Fibroblast of lung (primary cell): ENCODE results near the gene MTARC1. TPM values are rescaled to one million over a fixed set of nuclear protein-coding genes. Genes with fewer than 3 reads are reported as not detected.

Source experiments
- DNase-seq, 2 donors: peaks; one replicate each; pipeline versions ENCODE4 v3.0.0 to v3.0.0-alpha.2; 2010; ENCODE audit warnings: low read depth in 2 of 2
- H2AFZ ChIP-seq: 2 replicates; pipeline ENCODE4 v1.5.1; 2012; ENCODE audit warnings: low read length, control low read depth, inconsistent platforms
- H3K27ac ChIP-seq: 2 replicates; pipeline ENCODE4 v1.5.1; 2011; ENCODE audit warnings: low read length, control low read depth; ENCODE audit not compliant: insufficient read depth
- H3K27me3 ChIP-seq: 2 replicates; pipeline ENCODE4 v1.5.1; 2011; ENCODE audit warnings: mild to moderate bottlenecking, low read length; ENCODE audit not compliant: control insufficient read depth, insufficient read depth
- H3K36me3 ChIP-seq: 2 replicates; pipeline ENCODE4 v1.5.1; 2011; ENCODE audit warnings: low read length; ENCODE audit not compliant: control insufficient read depth, insufficient read depth
- H3K4me1 ChIP-seq: 2 replicates; pipeline ENCODE4 v1.5.1; 2011; ENCODE audit warnings: low read length; ENCODE audit not compliant: control insufficient read depth, insufficient read depth; ENCODE audit errors: extremely low read depth
- H3K4me2 ChIP-seq: 2 replicates; pipeline ENCODE4 v1.5.1; 2011; ENCODE audit warnings: low read length, control low read depth; ENCODE audit not compliant: insufficient read depth; ENCODE audit errors: extremely low read depth
- H3K4me3 ChIP-seq, 4 experiments: fragments of 200-600 bp in 1 of 4; sonication (generic) in 1 of 4; replicated peaks in 1 of 4; 2 replicates each; pipeline ENCODE4 v1.5.1; 2011 to 2016; ENCODE audit warnings: low read length in 4 of 4, low read depth in 3 of 4, mild to moderate bottlenecking in 3 of 4, control low read depth in 2 of 4, inconsistent platforms in 1 of 4, mixed read lengths in 1 of 4; ENCODE audit not compliant: insufficient read depth in 1 of 4; ENCODE audit errors: control extremely low read depth in 1 of 4
- H3K79me2 ChIP-seq: 2 replicates; pipeline ENCODE4 v1.5.1; 2012; ENCODE audit warnings: mild to moderate bottlenecking, low read length, inconsistent platforms; ENCODE audit not compliant: control insufficient read depth, insufficient read depth
- H3K9ac ChIP-seq: 2 replicates; pipeline ENCODE4 v1.5.1; 2011; ENCODE audit warnings: mild to moderate bottlenecking, low read length, control low read depth; ENCODE audit not compliant: insufficient read depth
- H3K9me3 ChIP-seq: 2 replicates; pipeline ENCODE4 v1.5.1; 2012; ENCODE audit warnings: low read depth, low read length; ENCODE audit not compliant: control insufficient read depth, insufficient read depth
- H4K20me1 ChIP-seq: 2 replicates; pipeline ENCODE4 v1.5.1; 2011; ENCODE audit warnings: low read length; ENCODE audit not compliant: control insufficient read depth, insufficient read depth; ENCODE audit errors: extremely low read depth
- CTCF ChIP-seq, 2 donors: IDR thresholded peaks in 1 of 2; conservative IDR thresholded peaks in 1 of 2; 1 replicate in 1 of 2; 2 replicates in 1 of 2; pipeline ENCODE4 v1.5.1; 2011 to 2012; ENCODE audit warnings: low read length in 2 of 2, control low read depth in 1 of 2, inconsistent platforms in 1 of 2, low read depth in 1 of 2, mild to moderate bottlenecking in 1 of 2
- EZH2 ChIP-seq: IDR thresholded peaks from 2 replicates; pipeline ENCODE4 v1.5.1; 2012; ENCODE audit warnings: low read length, control low read depth, mild to moderate bottlenecking; ENCODE audit errors: missing control alignments
- polyA plus RNA-seq, 2 donors: library from polyadenylated mRNA; depleted of rRNA in 1 of 2; stranded (reverse) in 1 of 2; unstranded in 1 of 2; fragments of >200 nt; gene quantifications; 2 replicates each; pipeline ENCODE4 v1.2.1, GENCODE V29; 2011 to 2012; ENCODE audit warnings: missing spikeins in 1 of 2
- total RNA-seq: library from RNA; depleted of rRNA; stranded (reverse); fragments of >200 nt; gene quantifications from 2 replicates; pipeline ENCODE4 v1.2.1, GENCODE V29; 2014

The MTARC1 gene
- total and polyA plus RNA-seq, 2 donors (not counting 1 experiment from before 2014, with no cell fraction given), result 1.8 to 9.6 TPM

GRCh38 chr1:220807726-220808125 lies 21.0 kb downstream of the MTARC1 start:
- no peak overlapping the region for H3K4me3 ChIP-seq
- no peak for DNase-seq
- TF ChIP-seq EZH2 (no peak), CTCF (conservative IDR thresholded peaks at IDR 0.05 in 1 of 2, IDR thresholded peaks at IDR 0.05 in 1 of 2; ENCODE audit: low read depth in 1 of 2, low read length in 2 of 2) (no peak)
- no peak overlapping the region for H3K4me2 ChIP-seq
- no peaks in the 10 kb centered on the region for H3K4me1 ChIP-seq
- H3K27me3 ChIP-seq, result no peaks in the 10 kb centered on the region
- no peak overlapping the region for H3K27ac ChIP-seq
- no peaks in the 10 kb centered on the region for H3K9me3 ChIP-seq
- no peak overlapping the region for H2AFZ ChIP-seq
- H3K9ac ChIP-seq, result no peak overlapping the region
- no peaks in the 10 kb centered on the region for H3K36me3 ChIP-seq
- no peaks in the 10 kb centered on the region for H3K79me2 ChIP-seq
- no peaks in the 10 kb centered on the region for H4K20me1 ChIP-seq

GRCh38 chr1:220808345-220809186 lies 21.9 kb downstream of the MTARC1 start:
- H3K79me2 ChIP-seq, result no peaks in the 10 kb centered on the region
- no peaks in the 10 kb centered on the region for H3K4me1 ChIP-seq
- no peak overlapping the region for H2AFZ ChIP-seq
- no peaks in the 10 kb centered on the region for H4K20me1 ChIP-seq
- no peak overlapping the region for H3K4me3 ChIP-seq
- H3K9me3 ChIP-seq, result no peaks in the 10 kb centered on the region
- peak in 1 of 2 donors; percentile 13 for DNase-seq
- H3K9ac ChIP-seq, result no peak overlapping the region
- no peaks in the 10 kb centered on the region for H3K27me3 ChIP-seq
- no peak overlapping the region for H3K4me2 ChIP-seq
- no peaks in the 10 kb centered on the region for H3K36me3 ChIP-seq
- no peak for TF ChIP-seq CTCF (conservative IDR thresholded peaks at IDR 0.05 in 1 of 2, IDR thresholded peaks at IDR 0.05 in 1 of 2; ENCODE audit: low read depth in 1 of 2, low read length in 2 of 2)
- TF ChIP-seq EZH2, result no peak
- H3K27ac ChIP-seq, result no peak overlapping the region

GRCh38 chr1:220809187-220809550 lies 22.5 kb downstream of the MTARC1 start:
- TF ChIP-seq EZH2 (no peak), CTCF (conservative IDR thresholded peaks at IDR 0.05 in 1 of 2, IDR thresholded peaks at IDR 0.05 in 1 of 2; ENCODE audit: low read depth in 1 of 2, low read length in 2 of 2) (no peak)
- Histone ChIP-seq H3K9ac (no peak overlapping the region), H3K79me2 (no peaks in the 10 kb centered on the region), H3K4me2 (no peak overlapping the region), H3K4me3 (no peak overlapping the region), H2AFZ (no peak overlapping the region), H3K36me3 (no peaks in the 10 kb centered on the region), H3K9me3 (no peaks in the 10 kb centered on the region), H4K20me1 (no peaks in the 10 kb centered on the region), H3K4me1 (no peaks in the 10 kb centered on the region), H3K27ac (no peak overlapping the region), H3K27me3 (no peaks in the 10 kb centered on the region)
- DNase-seq, result no peak
